K562 (cell line): Measurements from ENCODE around the gene NME8. TPM values are rescaled to one million over a fixed set of nuclear protein-coding genes. Genes with fewer than 3 reads are reported as not detected.

Experiments
- ATAC-seq: fragments of 200-7000 bp; cut with Tn5 transposase; 3 replicates; pipeline ENCODE4 v1.9.1; 2020; ENCODE audit warnings: moderate library complexity
- BruUV-seq: library from RNA; stranded (reverse); fragments of 400-500 nt; replicated peaks from 2 replicates; lab custom pipeline; 2021; lab: Mats Ljungman, UMichigan
- CTCF ChIA-PET: fragments of 300-600 bp; formaldehyde crosslinking; extraction: SDS; loops from one replicate; lab custom pipeline; 2021; ENCODE audit warnings: low intra/inter-chr PET ratio; lab: Yijun Ruan, JAX
- POLR2A ChIA-PET: fragments of 300-600, 350-650 bp; sonication (Branson Sonifier 250); formaldehyde crosslinking; extraction: SDS; loops from one replicate; lab custom pipeline; 2021; ENCODE audit warnings: antibody characterized with exemption, inconsistent platforms; lab: Yijun Ruan, JAX
- DNase-seq, 4 experiments: peaks; one replicate each; pipeline versions ENCODE4 v3.0.0 to v3.0.0-alpha.2; 2011 to 2018; ENCODE audit warnings: low spot score in 3 of 4, mixed read lengths in 3 of 4; ENCODE audit errors: extremely low read depth in 1 of 4
- FAIRE-seq: peaks from 2 replicates; lab custom pipeline; 2011; peaks lifted over from hg19 to GRCh38; lab: Jason Lieb, UNC
- H2AFZ ChIP-seq: 2 replicates; pipeline ENCODE4 v1.6.0; 2011; ENCODE audit warnings: low read depth, low read length, control low read depth, inconsistent platforms
- H3K27ac ChIP-seq: fragments of 200-600 bp; 3 replicates; pipeline ENCODE4 v1.8.0; 2011; ENCODE audit warnings: low read depth, mild to moderate bottlenecking, control low read depth, inconsistent platforms, low read length, moderate library complexity, mixed read lengths; ENCODE audit errors: extremely low read depth
- H3K27me3 ChIP-seq, 2 experiments: fragments of 300-600 bp in 1 of 2; 2 replicates in 1 of 2; 3 replicates in 1 of 2; pipeline versions ENCODE4 v1.6.0 to v1.8.0; 2011; ENCODE audit warnings: inconsistent platforms in 2 of 2, low read length in 2 of 2, mild to moderate bottlenecking in 1 of 2, mixed read lengths in 1 of 2, moderate library complexity in 1 of 2; ENCODE audit not compliant: control insufficient read depth in 2 of 2, insufficient read depth in 2 of 2
- H3K36me3 ChIP-seq: fragments of 300-600 bp; 3 replicates; pipeline ENCODE4 v1.8.0; 2011; ENCODE audit warnings: mild to moderate bottlenecking, low read length, inconsistent platforms; ENCODE audit not compliant: control insufficient read depth, insufficient read depth
- H3K4me1 ChIP-seq, 2 experiments: fragments of 200-600 bp in 1 of 2; replicated peaks in 1 of 2; 2 replicates in 1 of 2; 3 replicates in 1 of 2; pipeline versions ENCODE4 v1.5.1 to v1.8.0; 2011; ENCODE audit warnings: inconsistent platforms in 2 of 2, low read length in 2 of 2, mild to moderate bottlenecking in 1 of 2, mixed read lengths in 1 of 2, moderate library complexity in 1 of 2; ENCODE audit not compliant: control insufficient read depth in 2 of 2, insufficient read depth in 2 of 2
- H3K4me2 ChIP-seq: 2 replicates; pipeline ENCODE4 v1.6.1; 2011; ENCODE audit warnings: low read length, control low read depth, inconsistent platforms, mixed read lengths; ENCODE audit not compliant: insufficient read depth
- H3K4me3 ChIP-seq: fragments of 200-600 bp; sonication (generic), shearing (Covaris generic); 2 replicates; pipeline ENCODE4 v1.5.1; 2016; ENCODE audit warnings: control low read depth, inconsistent platforms
- H3K79me2 ChIP-seq: fragments of 200-600 bp; 3 replicates; pipeline ENCODE4 v1.8.0; 2011; ENCODE audit warnings: low read length, inconsistent platforms; ENCODE audit not compliant: control insufficient read depth, insufficient read depth
- H3K9ac ChIP-seq, 2 experiments: 2 replicates each; pipeline versions ENCODE4 v1.6.0 to v1.6.1; 2011; ENCODE audit warnings: low read depth in 2 of 2, low read length in 2 of 2, control low read depth in 1 of 2, inconsistent platforms in 1 of 2, mild to moderate bottlenecking in 1 of 2, mixed read lengths in 1 of 2; ENCODE audit not compliant: insufficient read depth in 1 of 2
- H3K9me1 ChIP-seq: one replicate; pipeline ENCODE4 v1.6.0; 2011; ENCODE audit warnings: inconsistent platforms, mild to moderate bottlenecking, low read length, moderate library complexity; ENCODE audit not compliant: control insufficient read depth, insufficient read depth
- H3K9me3 ChIP-seq: replicated peaks from 2 replicates; pipeline ENCODE4 v1.5.1; 2011; ENCODE audit warnings: low read depth, low read length, inconsistent platforms; ENCODE audit not compliant: control insufficient read depth, insufficient read depth
- H4K20me1 ChIP-seq: replicated peaks from 2 replicates; pipeline ENCODE4 v1.6.1; 2011; ENCODE audit warnings: low read length, inconsistent platforms, mixed read lengths; ENCODE audit not compliant: control insufficient read depth, insufficient read depth
- CBFA2T3 ChIP-seq: fragments of 450-650 bp; IDR thresholded peaks from 2 replicates; pipeline ENCODE4 v1.6.1; 2017
- CBX1 ChIP-seq: sonication (generic); IDR thresholded peaks from 2 replicates; pipeline ENCODE4 v1.6.1; 2016; ENCODE audit warnings: antibody characterized with exemption, low read depth, mild to moderate bottlenecking
- FIP1L1 ChIP-seq: fragments of 200-400 bp; formaldehyde crosslinking; IDR thresholded peaks from 2 replicates; pipeline ENCODE4 v1.6.1; 2018; ENCODE audit warnings: mild to moderate bottlenecking, low read depth, low read length; ENCODE audit not compliant: poor library complexity, severe bottlenecking
- MBD2 ChIP-seq: sonication (generic); IDR thresholded peaks from 2 replicates; pipeline ENCODE4 v1.6.1; 2016; ENCODE audit warnings: low read depth, borderline replicate concordance
- NCOR1 ChIP-seq: fragments of 450-650 bp; IDR thresholded peaks from 2 replicates; pipeline ENCODE4 v1.6.1; 2016; ENCODE audit warnings: mild to moderate bottlenecking, moderate library complexity
- RAD51 ChIP-seq: fragments of 450-650 bp; IDR thresholded peaks from 2 replicates; pipeline ENCODE4 v1.7.1; 2016; ENCODE audit warnings: low read depth, mild to moderate bottlenecking, borderline replicate concordance
- RBM14 ChIP-seq: fragments of 200-400 bp; formaldehyde crosslinking; IDR thresholded peaks from 2 replicates; pipeline ENCODE4 v1.6.1; 2018; ENCODE audit warnings: low read depth, mild to moderate bottlenecking, low read length, moderate library complexity, borderline replicate concordance; ENCODE audit not compliant: insufficient read depth
- STAT5B ChIP-seq: fragments of 250-450 bp; sonication (Bioruptor Pico); IDR thresholded peaks from 2 replicates; pipeline ENCODE4 v1.8.0; 2021; ENCODE audit warnings: mild to moderate bottlenecking, inconsistent platforms
- SUPT5H ChIP-seq: fragments of 450-650 bp; IDR thresholded peaks from 2 replicates; pipeline ENCODE4 v1.6.1; 2016
- TCFL5 ChIP-seq: fragments of 250-450 bp; sonication (Bioruptor Pico); conservative IDR thresholded peaks from 2 replicates; pipeline ENCODE4 v1.6.1; 2021; ENCODE audit warnings: mild to moderate bottlenecking, moderate library complexity, matching md5 sums
- TEAD4 ChIP-seq, 2 experiments: sonication (generic) in 1 of 2; formaldehyde crosslinking in 1 of 2; IDR thresholded peaks; 2 replicates each; pipeline versions ENCODE4 v1.6.1 to v1.8.0; 2012 to 2022; ENCODE audit warnings: borderline replicate concordance in 1 of 2, inconsistent platforms in 1 of 2, low read length in 1 of 2, mild to moderate bottlenecking in 1 of 2, missing genetic modification reagents in 1 of 2
- ZNF212 ChIP-seq: fragments of 450-650 bp; formaldehyde crosslinking; IDR thresholded peaks from 2 replicates; pipeline ENCODE4 v1.4.0; 2020; ENCODE audit warnings: mild to moderate bottlenecking
- WGBS: fragments of 100-300 bp; shearing (Covaris generic); methylation state at CpG from one replicate; pipeline ENCODE4 v1.1.6; 2016; ENCODE audit warnings: low coverage, mixed read lengths; ENCODE audit not compliant: insufficient coverage; ENCODE audit errors: missing lambda C conversion rate; 5-methylcytosine and 5-hydroxymethylcytosine counted together
- in situ Hi-C: fragments of 300-500 bp; cut with MboI; formaldehyde crosslinking; loops from 4 replicates; pipeline ENCODE4 v1.15.0; 2018; ENCODE audit warnings: inconsistent platforms, mixed read lengths
- intact Hi-C: fragments of 100-400 bp; cut with micrococcal nuclease; formaldehyde crosslinking; loops from 2 replicates; pipeline ENCODE4 v1.14.2; 2022
- polyA plus RNA-seq, 8 experiments: library from polyadenylated mRNA; depleted of rRNA in 4 of 8; stranded (reverse) in 5 of 8; unstranded in 3 of 8; fragments of >200 nt; fragmentation: Nextera tagmentation in 2 of 8; fragmentation: Illumina TruSeq in 1 of 8; extraction: Ambion mirVana in 2 of 8; extraction: Trizol in 1 of 8; gene quantifications; 2 replicates each; pipeline versions ENCODE4 v1.2.1 to v1.2.3, GENCODE V29; 2011 to 2014; ENCODE audit warnings: inconsistent platforms in 1 of 8, missing spikeins in 1 of 8
- total RNA-seq, 7 experiments: library from RNA; depleted of rRNA in 6 of 7; stranded (reverse); fragments of >200 nt in 6 of 7; fragmentation: Illumina TruSeq in 2 of 7; extraction: Trizol in 2 of 7; gene quantifications; 2 replicates each; pipeline versions ENCODE4 v1.2.1 to v1.2.3, GENCODE V29; 2011 to 2021; ENCODE audit warnings: low replicate concordance in 1 of 7
- TF ChIP-seq, protein P1 (sequence below), 2 experiments: fragments of 200-800 bp in 1 of 2; sonication (Bioruptor generic) in 1 of 2; sonication (generic) in 1 of 2; formaldehyde crosslinking in 1 of 2; IDR thresholded peaks in 1 of 2; conservative IDR thresholded peaks in 1 of 2; 2 replicates each; pipeline versions ENCODE4 v1.5.0 to v1.6.1; 2016 to 2020; ENCODE audit warnings: missing compliant biosample characterization in 1 of 2, missing genetic modification characterization in 1 of 2, missing genetic modification reagents in 1 of 2

The NME8 gene
- total and polyA plus RNA-seq, 9 of the 15 experiments (the other 6 are each of a cell fraction or from before 2014, with no cell fraction given), result not detected

DNA sequence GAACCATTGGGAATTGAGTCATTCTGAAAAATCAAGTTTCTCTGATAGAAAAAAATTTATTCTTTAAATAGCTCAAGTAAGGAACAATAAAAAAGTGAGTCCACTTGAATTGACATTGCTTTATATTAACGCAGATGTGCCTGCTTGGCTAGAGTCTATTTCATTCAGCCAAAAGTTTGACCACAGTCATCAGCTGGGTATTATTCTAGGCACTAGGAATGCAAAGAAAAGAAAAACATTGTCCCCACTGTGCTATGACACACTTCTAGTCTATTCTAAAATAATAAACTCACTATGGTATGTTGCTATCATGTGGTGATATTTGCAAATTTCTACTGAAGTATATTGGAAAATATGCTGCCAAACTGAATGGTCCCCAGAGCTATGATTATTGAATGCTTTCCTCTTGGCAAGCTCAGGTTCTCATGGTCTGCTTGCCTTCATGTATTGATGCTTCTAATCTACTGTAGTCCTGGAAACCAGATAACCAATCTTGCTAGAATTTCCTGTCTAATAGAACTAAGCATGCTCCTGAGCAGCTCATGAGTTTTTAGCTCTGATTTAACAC lies 59.9 kb downstream of the NME8 start:
- intact Hi-C loops, result no loop called here
- no peaks in the 10 kb centered on the region for H3K79me2 ChIP-seq
- TF ChIP-seq MBD2, result no peak
- no peak for TF ChIP-seq SUPT5H
- TF ChIP-seq RAD51, result no peak
- no peak for TF ChIP-seq CBX1
- TF ChIP-seq, all 486 proteins: peak for 0
- no TSS peak for BruUV-seq
- Histone ChIP-seq H3K9me3 (no peaks in the 10 kb centered on the region), H3K9me1 (no peaks in the 10 kb centered on the region), H3K27ac (no peak overlapping the region), H4K20me1 (no peaks in the 10 kb centered on the region), H3K4me1 (peaks cover 0 to 4% of the 10 kb centered on the region in 2 experiments; a peak in 2 of 5 replicates), H3K36me3 (no peaks in the 10 kb centered on the region), H3K4me2 (no peak overlapping the region), H3K27me3 (no peaks in the 10 kb centered on the region), H3K9ac (no peak overlapping the region), H2AFZ (no peak overlapping the region), H3K4me3 (no peak overlapping the region)
- POLR2A ChIA-PET, result interaction anchor here (0.7 kb wide), 1 partner anchor 9 kb away, joined by 3 read pairs; no protein-coding TSS in a partner anchor
- CTCF ChIA-PET, result no interaction called here
- FAIRE-seq (no peak), ATAC-seq (no peak), DNase-seq (no peak)
- in situ Hi-C loops, result loop anchor here (10.0 kb wide), 1 partner anchor 446 kb away; no protein-coding TSS in a partner anchor
- WGBS, result 32% methylated on average over 1 of the region's 1 CpG

DNA sequence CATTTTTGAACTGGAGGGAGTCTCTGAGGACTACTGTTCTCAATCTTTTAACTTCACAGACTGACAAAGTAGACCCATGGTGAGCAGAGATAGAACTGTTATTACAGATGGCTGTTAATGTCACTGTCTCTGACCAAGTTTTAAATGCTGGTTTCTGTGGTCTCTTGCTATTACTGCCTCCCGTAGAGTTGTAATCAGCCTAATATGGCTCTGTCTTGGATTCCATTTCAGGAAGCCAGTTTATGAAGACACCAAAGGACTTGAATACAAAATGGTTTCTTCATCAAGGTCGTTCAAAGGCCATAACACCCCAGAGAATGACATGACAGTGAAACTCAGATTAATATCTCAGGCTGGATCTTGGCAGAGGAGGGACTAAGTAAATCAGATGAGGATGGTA lies 64.4 kb downstream of the NME8 start:
- Histone ChIP-seq H3K36me3 (no peaks in the 10 kb centered on the region), H3K4me2 (peak overlapping the region; percentile 17; the same call in 1 of the 2 replicates), H4K20me1 (no peaks in the 10 kb centered on the region), H3K9ac (no peak overlapping the region), H2AFZ (peak overlapping the region; percentile 84), H3K27ac (peak overlapping the region; percentile 72; the same call in 1 of the 3 replicates), H3K9me3 (no peaks in the 10 kb centered on the region), H3K9me1 (no peaks in the 10 kb centered on the region), H3K4me3 (no peak overlapping the region), H3K27me3 (peaks cover 0 to 8% of the 10 kb centered on the region in 2 experiments; a peak in 3 of 5 replicates), H3K79me2 (no peaks in the 10 kb centered on the region), H3K4me1 (peaks cover 4 to 12% of the 10 kb centered on the region in 2 experiments)
- 4% methylated on average over 2 of the region's 2 CpGs for WGBS
- BruUV-seq, result no TSS peak
- ChIA-PET POLR2A (interaction anchor here (1.4 kb wide), 1 partner anchor 10 kb away, joined by 3 read pairs; no protein-coding TSS in a partner anchor), CTCF (no interaction called here)
- DNase-seq (peak in 1 of 4 experiments; percentile 17), ATAC-seq (no peak; the same call in 1 of the 3 replicates), FAIRE-seq (no peak)
- in situ Hi-C loops, result no loop called here
- intact Hi-C loops, result no loop called here
- TF ChIP-seq TCFL5 (CRISPR knock-in tag) (no peak), STAT5B (CRISPR knock-in tag) (no peak), FIP1L1 (no peak), CBFA2T3 (peak; percentile 66), ZNF212 (no peak), TEAD4 (IDR thresholded peaks at IDR 0.05; ENCODE audit: low read length) (peak; percentile 62), TEAD4 (CRISPR knock-in tag; IDR thresholded peaks at IDR 0.05; ENCODE audit: borderline replicate concordance) (no peak), RBM14 (no peak), NCOR1 (peak; percentile 40; the same call in 1 of the 2 replicates)
- TF ChIP-seq, protein P1, sequence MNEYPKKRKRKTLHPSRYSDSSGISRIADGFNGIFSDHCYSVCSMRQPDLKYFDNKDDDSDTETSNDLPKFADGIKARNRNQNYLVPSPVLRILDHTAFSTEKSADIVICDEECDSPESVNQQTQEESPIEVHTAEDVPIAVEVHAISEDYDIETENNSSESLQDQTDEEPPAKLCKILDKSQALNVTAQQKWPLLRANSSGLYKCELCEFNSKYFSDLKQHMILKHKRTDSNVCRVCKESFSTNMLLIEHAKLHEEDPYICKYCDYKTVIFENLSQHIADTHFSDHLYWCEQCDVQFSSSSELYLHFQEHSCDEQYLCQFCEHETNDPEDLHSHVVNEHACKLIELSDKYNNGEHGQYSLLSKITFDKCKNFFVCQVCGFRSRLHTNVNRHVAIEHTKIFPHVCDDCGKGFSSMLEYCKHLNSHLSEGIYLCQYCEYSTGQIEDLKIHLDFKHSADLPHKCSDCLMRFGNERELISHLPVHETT (CRISPR knock-in tag; conservative IDR thresholded peaks at IDR 0.05 in 1 of 2, IDR thresholded peaks at IDR 0.05 in 1 of 2), result peak in 1 of 2 experiments; percentile 44; a peak in 1 of 4 replicates
